Lower leg skin (tissue), 3 donors: Measurements from ENCODE around the gene CHRND.

Experiments
- CTCF ChIP-seq, 3 donors: fragments of 450-650 bp; IDR thresholded peaks; one replicate each; pipeline ENCODE4 v1.5.1; 2016; ENCODE audit warnings: antibody characterized with exemption in 3 of 3, mild to moderate bottlenecking in 3 of 3, moderate library complexity in 2 of 3
- POLR2A ChIP-seq, 2 donors: fragments of 450-650 bp; IDR thresholded peaks; one replicate each; pipeline ENCODE4 v1.6.1; 2016 to 2017; ENCODE audit warnings: antibody characterized with exemption in 2 of 2, mild to moderate bottlenecking in 1 of 2, moderate library complexity in 1 of 2

GRCh38 chr2:232578626-232579025, 52.7 kb downstream of the CHRND start:
- TF ChIP-seq CTCF (IDR thresholded peaks at IDR 0.05) (no peak), POLR2A (IDR thresholded peaks at IDR 0.05) (no peak)
